ENCODE results near the gene MAEA.
"Not testable (repeated sequence)": the region's sequence is repeated elsewhere in the genome, so short reads cannot be mapped to it uniquely, and the experiment has no call there.

Gene MAEA

DNA sequence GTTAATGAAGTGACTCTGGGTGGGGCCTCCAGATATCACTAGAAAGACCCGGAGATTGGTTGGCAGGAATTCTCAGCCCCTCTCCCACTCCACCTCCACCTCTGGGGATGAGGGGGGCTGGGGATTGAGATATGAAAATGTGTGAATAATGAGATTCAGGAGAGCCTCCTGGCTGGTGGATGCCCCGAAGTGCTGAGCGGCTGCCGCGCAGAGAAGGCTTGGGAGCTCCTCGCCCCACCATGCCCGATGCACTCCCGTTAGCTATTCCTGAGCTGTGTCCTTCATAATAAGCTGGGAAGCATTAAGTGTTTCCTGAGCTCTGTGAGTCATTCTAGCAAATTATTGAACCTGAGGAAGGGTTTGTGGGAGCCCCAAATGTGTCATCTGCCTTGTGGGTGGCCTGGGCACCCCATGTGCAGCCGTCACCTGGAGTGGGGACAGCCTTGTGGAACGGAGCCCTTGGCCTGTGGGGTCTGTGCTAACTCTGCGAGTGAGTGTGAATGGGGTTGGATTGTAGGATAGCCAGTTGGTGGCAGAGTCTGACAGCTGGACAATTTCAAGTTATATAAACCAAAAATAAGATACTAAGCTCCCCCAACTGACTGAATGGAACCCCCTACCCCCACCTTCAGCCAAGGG lies 4.4 kb upstream of the MAEA start:
- Histone ChIP-seq H3K9me3 (ENCODE audit: control insufficient read depth in 2 of 2, low read length in 2 of 2) (no peaks in the 10 kb centered on the region), H3K27me3 (ENCODE audit: control insufficient read depth in 1 of 2, insufficient read depth in 2 of 2, low read length in 2 of 2) (no peaks in the 10 kb centered on the region), H3K36me3 (ENCODE audit: control insufficient read depth in 2 of 2, insufficient read depth in 2 of 2, low read length in 2 of 2) (no peaks in the 10 kb centered on the region), H3K4me1 (ENCODE audit: control insufficient read depth, insufficient read depth, low read length) (peaks cover 7% of the 10 kb centered on the region), H3K4me3 (ENCODE audit: low read length in 2 of 2) (no peak overlapping the region), H3K27ac (ENCODE audit: low read length) (no peak overlapping the region), H3K9ac (ENCODE audit: low read length in 2 of 2) (no peak overlapping the region)

DNA sequence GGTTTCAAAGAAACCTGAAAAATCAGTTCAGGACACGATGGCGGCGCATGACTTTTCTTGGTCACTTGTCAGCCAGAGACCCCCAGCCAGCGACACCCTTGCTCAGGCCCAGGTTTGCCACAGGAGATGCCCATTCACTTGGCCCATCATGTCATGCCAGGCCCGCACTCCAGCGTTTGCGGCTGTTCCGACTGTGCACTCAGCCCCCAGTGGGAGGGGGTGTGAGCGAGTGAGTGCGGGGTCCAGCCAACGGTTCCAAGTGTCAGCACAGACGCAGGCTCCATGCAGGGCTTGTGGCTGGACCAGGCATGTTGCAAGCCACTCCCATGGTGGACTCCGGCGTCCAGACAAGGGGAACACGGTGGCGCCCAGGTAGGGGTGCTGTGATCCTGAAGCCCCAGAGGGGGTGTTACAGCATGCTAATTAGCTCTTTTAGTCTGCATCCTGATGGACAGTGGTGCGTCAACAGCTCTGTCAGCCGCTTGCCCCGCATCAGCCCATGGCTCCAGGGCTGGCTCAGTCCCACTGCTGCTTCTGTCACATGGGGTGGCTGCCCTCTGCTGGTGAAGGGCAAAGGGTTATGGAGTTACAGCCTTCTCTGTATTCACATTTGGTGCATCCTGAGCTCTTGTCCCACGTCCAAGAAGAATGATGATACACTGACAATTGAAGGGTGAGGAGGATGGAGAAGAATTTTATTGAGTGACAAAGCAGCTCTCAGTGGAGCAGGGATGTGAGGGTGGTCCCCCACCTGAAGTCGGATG lies 3.7 kb upstream of the MAEA start:
- no peaks in the 10 kb centered on the region for H3K27me3 ChIP-seq (ENCODE audit: control insufficient read depth in 1 of 2, insufficient read depth in 2 of 2, low read length in 2 of 2)
- H3K4me1 ChIP-seq (ENCODE audit: control insufficient read depth, insufficient read depth, low read length) = peaks cover 14% of the 10 kb centered on the region
- no peak overlapping the region for H3K9ac ChIP-seq (ENCODE audit: low read length in 2 of 2)
- H3K36me3 ChIP-seq (ENCODE audit: control insufficient read depth in 2 of 2, insufficient read depth in 2 of 2, low read length in 2 of 2) = no peaks in the 10 kb centered on the region
- no peak overlapping the region for H3K4me3 ChIP-seq (ENCODE audit: low read length in 2 of 2)
- no peak overlapping the region for H3K27ac ChIP-seq (ENCODE audit: low read length)
- H3K9me3 ChIP-seq (ENCODE audit: control insufficient read depth in 2 of 2, low read length in 2 of 2) = no peaks in the 10 kb centered on the region

GRCh38 chr4:1288786-1289185 lies 905 bp upstream of the MAEA start:
- Histone ChIP-seq H3K9me3 (ENCODE audit: control insufficient read depth in 2 of 2, low read length in 2 of 2) (no peaks in the 10 kb centered on the region), H3K36me3 (ENCODE audit: control insufficient read depth in 2 of 2, insufficient read depth in 2 of 2, low read length in 2 of 2) (no peaks in the 10 kb centered on the region), H3K4me3 (ENCODE audit: low read length in 2 of 2) (peak overlapping the region; percentile 85 to 87), H3K9ac (ENCODE audit: low read length in 2 of 2) (peak overlapping the region; percentile 79 to 91), H3K27ac (ENCODE audit: low read length) (peak overlapping the region; percentile 49), H3K27me3 (ENCODE audit: control insufficient read depth in 1 of 2, insufficient read depth in 2 of 2, low read length in 2 of 2) (no peaks in the 10 kb centered on the region), H3K4me1 (ENCODE audit: control insufficient read depth, insufficient read depth, low read length) (peaks cover 31% of the 10 kb centered on the region)

- Histone ChIP-seq H3K27ac (ENCODE audit: low read length) (peak overlapping the region; percentile 41), H3K9ac (ENCODE audit: low read length in 2 of 2) (peak overlapping the region; percentile 87 to 91), H3K9me3 (ENCODE audit: control insufficient read depth in 2 of 2, low read length in 2 of 2) (no peaks in the 10 kb centered on the region), H3K36me3 (ENCODE audit: control insufficient read depth in 2 of 2, insufficient read depth in 2 of 2, low read length in 2 of 2) (no peaks in the 10 kb centered on the region), H3K27me3 (ENCODE audit: control insufficient read depth in 1 of 2, insufficient read depth in 2 of 2, low read length in 2 of 2) (no peaks in the 10 kb centered on the region), H3K4me3 (ENCODE audit: low read length in 2 of 2) (peak overlapping the region; percentile 87 to 97), H3K4me1 (ENCODE audit: control insufficient read depth, insufficient read depth, low read length) (peaks cover 43% of the 10 kb centered on the region)
Measured at GRCh38 chr4:1290165-1290977, 680 bp downstream of the MAEA start.

DNA sequence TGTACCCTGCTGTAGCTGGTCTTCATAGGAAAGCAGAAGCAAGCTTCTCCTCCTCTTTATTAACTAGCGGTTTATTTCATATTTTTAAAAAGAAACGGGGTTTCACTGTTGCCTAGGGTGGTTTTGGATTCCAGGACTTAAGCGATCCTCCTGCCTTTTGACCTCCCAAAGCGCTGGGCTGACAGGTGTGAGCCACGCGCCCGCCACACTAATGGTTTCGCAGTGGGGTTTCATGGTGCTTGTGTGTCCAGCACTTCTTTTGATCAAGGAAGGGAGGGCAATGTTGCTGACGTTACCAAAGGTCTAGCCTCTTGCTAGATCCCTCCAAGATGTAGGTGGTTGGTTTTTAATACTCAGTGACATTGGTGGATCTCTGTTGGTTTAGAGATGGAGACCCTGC lies 1.4 kb downstream of the MAEA start:
- no peaks in the 10 kb centered on the region for H3K36me3 ChIP-seq (ENCODE audit: control insufficient read depth in 2 of 2, insufficient read depth in 2 of 2, low read length in 2 of 2)
- H3K27ac ChIP-seq (ENCODE audit: low read length) = no peak overlapping the region
- no peaks in the 10 kb centered on the region for H3K9me3 ChIP-seq (ENCODE audit: control insufficient read depth in 2 of 2, low read length in 2 of 2)
- no peaks in the 10 kb centered on the region for H3K27me3 ChIP-seq (ENCODE audit: control insufficient read depth in 1 of 2, insufficient read depth in 2 of 2, low read length in 2 of 2)
- peaks cover 43% of the 10 kb centered on the region for H3K4me1 ChIP-seq (ENCODE audit: control insufficient read depth, insufficient read depth, low read length)
- peak overlapping the region; percentile 87 to 91 for H3K9ac ChIP-seq (ENCODE audit: low read length in 2 of 2)
- peak overlapping the region; percentile 87 to 97 for H3K4me3 ChIP-seq (ENCODE audit: low read length in 2 of 2)

DNA sequence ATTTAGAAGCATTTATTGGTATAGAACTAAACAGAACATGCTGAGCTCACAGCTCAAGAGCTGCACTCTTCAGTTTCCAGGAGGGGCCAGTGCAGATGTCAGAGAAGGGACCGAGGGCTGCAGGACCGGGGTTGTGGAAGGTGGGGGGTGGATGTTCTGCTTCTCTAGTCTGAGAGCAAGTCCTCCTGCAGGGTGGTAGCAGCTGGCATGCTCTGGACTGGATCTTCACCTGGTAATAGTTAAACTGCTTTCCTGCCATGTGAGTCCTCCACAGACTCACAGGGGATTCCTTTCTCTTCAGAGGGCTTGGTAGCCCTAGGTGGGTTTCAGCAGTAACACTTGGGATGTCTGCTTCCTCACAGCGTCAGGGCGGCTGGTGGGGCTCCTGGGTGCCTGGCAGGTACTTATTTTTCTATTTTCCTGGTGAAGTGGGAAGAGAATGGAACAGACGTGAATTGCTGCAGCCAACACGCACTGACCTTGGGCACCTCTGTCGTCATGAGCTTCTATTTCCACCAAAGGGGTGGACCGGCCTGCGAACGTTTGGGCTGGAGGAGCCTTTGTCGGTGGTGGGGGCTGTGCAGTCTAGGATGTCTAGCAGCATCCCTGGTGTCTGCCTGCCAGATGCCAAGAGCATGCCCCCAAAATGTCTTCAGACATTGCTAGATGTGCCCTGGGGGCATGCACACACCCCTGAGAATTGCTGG lies 2.5 kb downstream of the MAEA start:
- Histone ChIP-seq H3K9ac (ENCODE audit: low read length in 2 of 2) (no peak overlapping the region), H3K27me3 (ENCODE audit: control insufficient read depth in 1 of 2, insufficient read depth in 2 of 2, low read length in 2 of 2) (no peaks in the 10 kb centered on the region), H3K4me1 (ENCODE audit: control insufficient read depth, insufficient read depth, low read length) (peaks cover 43% of the 10 kb centered on the region), H3K4me3 (ENCODE audit: low read length in 2 of 2) (no peak overlapping the region), H3K27ac (ENCODE audit: low read length) (no peak overlapping the region), H3K36me3 (ENCODE audit: control insufficient read depth in 2 of 2, insufficient read depth in 2 of 2, low read length in 2 of 2) (peaks cover 0 to 4% of the 10 kb centered on the region in 2 donors), H3K9me3 (ENCODE audit: control insufficient read depth in 2 of 2, low read length in 2 of 2) (no peaks in the 10 kb centered on the region)

GRCh38 chr4:1292703-1293011 lies 3.0 kb downstream of the MAEA start:
- not testable (repeated sequence) for H3K36me3 ChIP-seq (ENCODE audit: control insufficient read depth in 2 of 2, insufficient read depth in 2 of 2, low read length in 2 of 2); H3K9ac ChIP-seq (ENCODE audit: low read length in 2 of 2); H3K9me3 ChIP-seq (ENCODE audit: control insufficient read depth in 2 of 2, low read length in 2 of 2); H3K27ac ChIP-seq (ENCODE audit: low read length); H3K4me3 ChIP-seq (ENCODE audit: low read length in 2 of 2); H3K27me3 ChIP-seq (ENCODE audit: control insufficient read depth in 1 of 2, insufficient read depth in 2 of 2, low read length in 2 of 2)
- H3K4me1 ChIP-seq (ENCODE audit: control insufficient read depth, insufficient read depth, low read length) = peaks cover 43% of the 10 kb centered on the region

- Histone ChIP-seq H3K27ac (ENCODE audit: low read length) (no peak overlapping the region), H3K4me1 (ENCODE audit: control insufficient read depth, insufficient read depth, low read length) (peaks cover 43% of the 10 kb centered on the region)
Measured at GRCh38 chr4:1293531-1293941, 3.8 kb downstream of the MAEA start.

DNA sequence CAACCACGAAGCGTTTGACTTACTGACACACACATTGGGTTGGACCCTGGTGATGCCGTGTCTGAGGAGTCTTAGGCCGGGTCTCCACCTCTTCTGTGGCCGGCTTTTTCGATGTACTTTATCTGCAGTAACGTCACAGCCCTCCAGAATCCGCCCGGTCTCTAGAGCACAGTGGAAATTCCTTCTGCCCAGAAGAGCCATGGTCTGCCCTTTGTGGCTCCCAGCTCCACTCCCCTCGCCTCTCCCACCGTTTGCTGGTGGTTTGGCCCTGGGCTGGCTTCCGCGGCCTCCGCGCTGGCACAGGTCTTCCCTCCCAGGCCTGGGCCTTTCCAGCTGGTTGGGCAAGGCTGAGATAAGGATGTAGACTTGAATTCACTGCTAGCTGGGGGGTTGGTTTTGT lies 4.3 kb downstream of the MAEA start:
- Histone ChIP-seq H3K9me3 (ENCODE audit: control insufficient read depth in 2 of 2, low read length in 2 of 2) (no peaks in the 10 kb centered on the region), H3K36me3 (ENCODE audit: control insufficient read depth in 2 of 2, insufficient read depth in 2 of 2, low read length in 2 of 2) (peaks cover 7 to 13% of the 10 kb centered on the region in 2 donors), H3K4me3 (ENCODE audit: low read length in 2 of 2) (no peak overlapping the region), H3K4me1 (ENCODE audit: control insufficient read depth, insufficient read depth, low read length) (peaks cover 40% of the 10 kb centered on the region), H3K27me3 (ENCODE audit: control insufficient read depth in 1 of 2, insufficient read depth in 2 of 2, low read length in 2 of 2) (no peaks in the 10 kb centered on the region), H3K27ac (ENCODE audit: low read length) (no peak overlapping the region), H3K9ac (ENCODE audit: low read length in 2 of 2) (no peak overlapping the region)

More at GRCh38 chr4:1293531-1293941, 3.8 kb downstream of the MAEA start:
- no peak overlapping the region for H3K4me3 ChIP-seq (ENCODE audit: low read length in 2 of 2)
- H3K9ac ChIP-seq (ENCODE audit: low read length in 2 of 2) = no peak overlapping the region
- H3K27me3 ChIP-seq (ENCODE audit: control insufficient read depth in 1 of 2, insufficient read depth in 2 of 2, low read length in 2 of 2) = no peaks in the 10 kb centered on the region
- H3K9me3 ChIP-seq (ENCODE audit: control insufficient read depth in 2 of 2, low read length in 2 of 2) = no peaks in the 10 kb centered on the region
- peaks cover 6 to 13% of the 10 kb centered on the region in 2 donors for H3K36me3 ChIP-seq (ENCODE audit: control insufficient read depth in 2 of 2, insufficient read depth in 2 of 2, low read length in 2 of 2)

- Histone ChIP-seq H3K4me1 (ENCODE audit: control insufficient read depth, insufficient read depth, low read length) (peaks cover 37% of the 10 kb centered on the region), H3K9ac (ENCODE audit: low read length in 2 of 2) (no peak overlapping the region), H3K27ac (ENCODE audit: low read length) (no peak overlapping the region)
Measured at GRCh38 chr4:1294424-1294823, 4.7 kb downstream of the MAEA start.

More at GRCh38 chr4:1294424-1294823, 4.7 kb downstream of the MAEA start:
- Histone ChIP-seq H3K9me3 (ENCODE audit: control insufficient read depth in 2 of 2, low read length in 2 of 2) (no peaks in the 10 kb centered on the region), H3K4me3 (ENCODE audit: low read length in 2 of 2) (no peak overlapping the region), H3K36me3 (ENCODE audit: control insufficient read depth in 2 of 2, insufficient read depth in 2 of 2, low read length in 2 of 2) (peaks cover 12 to 15% of the 10 kb centered on the region in 2 donors), H3K27me3 (ENCODE audit: control insufficient read depth in 1 of 2, insufficient read depth in 2 of 2, low read length in 2 of 2) (no peaks in the 10 kb centered on the region)

All from stomach smooth muscle (tissue), 2 donors.